Fibroblast of gingiva (primary cell): Measurements from ENCODE around the gene YY1AP1.
A peak's percentile ranks its signal among the peaks of the same experiment; 100 is the strongest.
"Not testable (repeated sequence)": the region's sequence is repeated elsewhere in the genome, so short reads cannot be mapped to it uniquely, and the experiment has no call there.

Source experiments
- DNase-seq: peaks from one replicate; pipeline ENCODE4 v3.0.0-alpha.2; 2011; ENCODE audit warnings: low read depth

YY1AP1 gene

GRCh38 chr1:155696524-155696923 is 8.0 kb upstream of the YY1AP1 start:
- DNase-seq = no peak

- no peak for DNase-seq
Observed at GRCh38 chr1:155695608-155696007, 7.0 kb upstream of the YY1AP1 start.

- peak; percentile 41 for DNase-seq
Observed at GRCh38 chr1:155695072-155695471, 6.5 kb upstream of the YY1AP1 start.

GRCh38 chr1:155694167-155694566 is 5.6 kb upstream of the YY1AP1 start:
- no peak for DNase-seq

GRCh38 chr1:155691992-155692528 is 3.5 kb upstream of the YY1AP1 start:
- no peak for DNase-seq

- not testable (repeated sequence) for DNase-seq
Observed at GRCh38 chr1:155689081-155689607, 570 bp upstream of the YY1AP1 start, which contains the start of gene DAP3. Gene DAP3, plus strand, starts transcription at chr1:155689091. Its CDS starts 20,689 bp downstream, at chr1:155709780.

- not testable (repeated sequence) for DNase-seq
Observed at GRCh38 chr1:155687705-155688323, 760 bp downstream of the YY1AP1 start.

- no peak for DNase-seq
Observed at GRCh38 chr1:155681776-155682175, 6.8 kb downstream of the YY1AP1 start.

- DNase-seq = no peak
Observed at GRCh38 chr1:155680531-155680930, 8.0 kb downstream of the YY1AP1 start.

GRCh38 chr1:155678992-155679391 is 9.6 kb downstream of the YY1AP1 start:
- not testable (repeated sequence) for DNase-seq

GRCh38 chr1:155678027-155678426 is 10.5 kb downstream of the YY1AP1 start:
- DNase-seq = no peak

- no peak for DNase-seq
Observed at GRCh38 chr1:155673003-155673402, 15.6 kb downstream of the YY1AP1 start.

GRCh38 chr1:155671750-155672149 is 16.8 kb downstream of the YY1AP1 start:
- DNase-seq = no peak

- no peak for DNase-seq
Observed at GRCh38 chr1:155669233-155670162, 19.1 kb downstream of the YY1AP1 start.

- DNase-seq = not testable (repeated sequence)
Observed at GRCh38 chr1:155661239-155661638, 27.3 kb downstream of the YY1AP1 start.

- DNase-seq = no peak
Observed at GRCh38 chr1:155657463-155657862, 31.1 kb downstream of the YY1AP1 start.

- no peak for DNase-seq
Observed at GRCh38 chr1:155652951-155653350, 35.6 kb downstream of the YY1AP1 start.

GRCh38 chr1:155651861-155652661 is 36.5 kb downstream of the YY1AP1 start:
- DNase-seq = no peak

GRCh38 chr1:155650231-155650757 is 38.3 kb downstream of the YY1AP1 start:
- peak; percentile 2 for DNase-seq

- no peak for DNase-seq
Observed at GRCh38 chr1:155649676-155650075, 38.9 kb downstream of the YY1AP1 start.
